ENCODE measurements around the gene COX18. TPM values are rescaled to one million over a fixed set of nuclear protein-coding genes. Genes with fewer than 3 reads are reported as not detected.

COX18 gene
- total RNA-seq, 2 donors from 2014 or later, result 31.3 to 47.4 TPM

GRCh38 chr4:73099143-73099542 is 29.6 kb upstream of the COX18 start:
- no peak for DNase-seq (ENCODE audit: low spot score)
- no peak overlapping the region for H3K4me3 ChIP-seq
- H3K9me3 ChIP-seq, result no peaks in the 10 kb centered on the region
- TF ChIP-seq POLR2AphosphoS5 (IDR thresholded peaks at IDR 0.05), result no peak
- WGBS, result 91% methylated on average over 7 of the region's 7 CpGs
- H3K4me1 ChIP-seq (replicated peaks), result no peaks in the 10 kb centered on the region
- H3K27me3 ChIP-seq (replicated peaks; ENCODE audit: insufficient read depth), result no peaks in the 10 kb centered on the region
- peaks cover 0 to 5% of the 10 kb centered on the region in 2 donors for H3K36me3 ChIP-seq
- no peak overlapping the region for H3K27ac ChIP-seq
- intact Hi-C loops (cut with DNase I), result no loop called here

- no peak for DNase-seq (ENCODE audit: low spot score)
- intact Hi-C loops (cut with DNase I), result no loop called here
- TF ChIP-seq POLR2A (IDR thresholded peaks at IDR 0.05), result no peak
- no peak for TF ChIP-seq CTCF (IDR thresholded peaks at IDR 0.05)
- no peak for TF ChIP-seq POLR2AphosphoS5 (IDR thresholded peaks at IDR 0.05)
- WGBS, result 88% methylated on average over 7 of the region's 7 CpGs
- Histone ChIP-seq H3K36me3 (peaks cover 0 to 5% of the 10 kb centered on the region in 2 donors), H3K4me3 (no peak overlapping the region), H3K9me3 (no peaks in the 10 kb centered on the region), H3K27ac (no peak overlapping the region), H3K4me1 (replicated peaks) (no peaks in the 10 kb centered on the region), H3K27me3 (replicated peaks; ENCODE audit: insufficient read depth) (no peaks in the 10 kb centered on the region)
Measured at GRCh38 chr4:73098713-73099112, 29.2 kb upstream of the COX18 start.

- H3K36me3 ChIP-seq, result peaks cover 0 to 5% of the 10 kb centered on the region in 2 donors
- no peaks in the 10 kb centered on the region for H3K4me1 ChIP-seq (replicated peaks)
- H3K27me3 ChIP-seq (replicated peaks; ENCODE audit: insufficient read depth), result no peaks in the 10 kb centered on the region
- intact Hi-C loops (cut with DNase I), result no loop called here
- DNase-seq (ENCODE audit: low spot score), result no peak
- TF ChIP-seq POLR2AphosphoS5 (IDR thresholded peaks at IDR 0.05) (no peak), CTCF (IDR thresholded peaks at IDR 0.05) (no peak), POLR2A (IDR thresholded peaks at IDR 0.05) (no peak)
- H3K27ac ChIP-seq, result no peak overlapping the region
- no peaks in the 10 kb centered on the region for H3K9me3 ChIP-seq
- WGBS, result 64% methylated on average over 4 of the region's 4 CpGs
- no peak overlapping the region for H3K4me3 ChIP-seq
Measured at GRCh38 chr4:73098016-73098415, 28.5 kb upstream of the COX18 start.

- peaks cover 0 to 5% of the 10 kb centered on the region in 2 donors for H3K36me3 ChIP-seq
- H3K27me3 ChIP-seq (replicated peaks; ENCODE audit: insufficient read depth), result no peaks in the 10 kb centered on the region
- intact Hi-C loops (cut with DNase I), result no loop called here
- no peak for DNase-seq (ENCODE audit: low spot score)
- 71% methylated on average over 1 of the region's 1 CpG for WGBS
- H3K9me3 ChIP-seq, result no peaks in the 10 kb centered on the region
- no peak overlapping the region for H3K4me3 ChIP-seq
- H3K4me1 ChIP-seq (replicated peaks), result no peaks in the 10 kb centered on the region
- H3K27ac ChIP-seq, result no peak overlapping the region
- no peak for TF ChIP-seq POLR2AphosphoS5 (IDR thresholded peaks at IDR 0.05)
- no peak for TF ChIP-seq CTCF (IDR thresholded peaks at IDR 0.05)
- TF ChIP-seq POLR2A (IDR thresholded peaks at IDR 0.05), result no peak
Measured at GRCh38 chr4:73092868-73093267, 23.4 kb upstream of the COX18 start.

- no peak for DNase-seq (ENCODE audit: low spot score)
- H3K9me3 ChIP-seq, result no peaks in the 10 kb centered on the region
- H3K36me3 ChIP-seq, result no peaks in the 10 kb centered on the region
- TF ChIP-seq POLR2A (IDR thresholded peaks at IDR 0.05) (no peak), CTCF (IDR thresholded peaks at IDR 0.05) (no peak), POLR2AphosphoS5 (IDR thresholded peaks at IDR 0.05) (no peak)
- no peaks in the 10 kb centered on the region for H3K27me3 ChIP-seq (replicated peaks; ENCODE audit: insufficient read depth)
- H3K4me1 ChIP-seq (replicated peaks), result no peaks in the 10 kb centered on the region
- intact Hi-C loops (cut with DNase I), result no loop called here
- WGBS, result 100% methylated on average over 1 of the region's 1 CpG
- H3K27ac ChIP-seq, result no peak overlapping the region
- no peak overlapping the region for H3K4me3 ChIP-seq
Measured at GRCh38 chr4:73090738-73091137, 21.2 kb upstream of the COX18 start.
